ENCODE results near the gene LPAR3.

Gene LPAR3

DNA sequence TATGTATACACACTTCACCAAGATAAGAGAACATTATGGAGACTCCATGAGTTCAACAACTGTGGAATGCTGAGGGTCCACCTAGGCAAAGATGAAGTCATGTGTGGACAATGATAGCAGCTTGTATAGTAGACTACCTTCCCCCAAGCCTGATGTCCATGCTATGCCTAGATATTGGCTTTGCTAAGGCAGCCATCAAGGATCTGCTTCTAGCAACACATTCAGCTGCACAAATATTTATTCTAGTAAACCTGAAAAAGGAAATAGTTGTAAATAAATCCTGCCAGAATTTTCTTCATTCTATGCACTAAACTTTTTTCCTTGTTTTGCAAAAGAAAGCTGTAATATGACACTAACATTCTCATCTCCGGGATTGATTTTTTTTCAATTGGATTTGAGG is 7.0 kb upstream of the LPAR3 start:
- DNase-seq = no peak

DNA sequence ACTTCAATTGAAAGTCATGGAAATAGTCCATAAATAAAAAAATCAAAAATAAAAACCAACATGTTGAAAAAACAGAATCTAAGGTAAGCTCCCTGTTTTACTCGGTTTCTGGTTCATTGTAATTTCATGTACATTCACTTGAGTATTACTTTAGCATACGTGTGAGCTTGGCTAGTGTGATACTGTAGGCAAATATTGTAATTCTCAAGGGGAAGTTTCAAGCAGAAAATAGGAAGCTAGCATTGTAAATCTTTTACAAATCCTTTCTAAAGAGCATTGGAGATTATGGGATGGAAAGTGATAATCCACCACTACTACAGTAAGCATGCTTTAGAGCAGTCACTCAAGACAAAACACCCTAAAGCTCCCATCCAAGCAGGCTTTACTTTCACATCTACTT is 3.3 kb upstream of the LPAR3 start:
- no peak for DNase-seq

DNA sequence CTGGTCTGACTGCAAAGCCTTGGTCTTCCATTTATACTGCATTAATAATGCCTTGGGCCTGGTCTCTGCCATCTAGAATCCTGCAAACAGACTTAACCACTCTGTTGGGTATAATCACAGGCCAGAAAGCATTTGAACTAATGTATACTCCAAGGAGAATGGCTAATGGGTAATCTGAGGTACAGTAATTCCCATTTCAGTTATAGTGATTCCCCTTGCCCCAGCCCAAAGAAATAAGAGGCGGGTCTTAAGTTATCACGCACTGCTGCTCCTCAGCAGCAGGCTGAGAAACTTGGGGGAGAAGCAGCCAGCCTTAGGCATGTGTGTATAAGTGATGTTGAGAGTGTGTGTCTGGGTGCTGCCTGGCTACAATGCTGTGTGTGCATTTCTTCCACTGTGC is 2.4 kb downstream of the LPAR3 start:
- no peak for DNase-seq

DNA sequence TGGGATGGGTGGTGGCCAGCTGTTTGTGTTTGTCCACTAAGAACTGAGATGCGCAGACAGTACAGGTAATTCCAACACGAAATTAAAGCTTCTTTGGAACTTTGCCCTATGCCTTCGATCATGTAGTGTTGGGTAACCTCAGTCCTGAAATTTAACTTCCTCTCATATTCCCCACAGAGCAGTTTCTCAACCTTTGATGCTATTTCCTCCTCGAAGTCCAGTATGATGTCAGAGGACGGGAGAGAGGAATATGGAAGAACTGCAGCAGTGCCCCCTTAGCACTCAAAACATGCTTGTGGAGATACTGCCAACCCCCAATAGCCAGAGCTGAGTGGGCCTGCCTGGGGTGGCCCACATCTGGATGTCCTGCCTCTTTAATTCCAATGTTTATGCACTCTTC is 3.6 kb downstream of the LPAR3 start:
- DNase-seq = no peak

DNA sequence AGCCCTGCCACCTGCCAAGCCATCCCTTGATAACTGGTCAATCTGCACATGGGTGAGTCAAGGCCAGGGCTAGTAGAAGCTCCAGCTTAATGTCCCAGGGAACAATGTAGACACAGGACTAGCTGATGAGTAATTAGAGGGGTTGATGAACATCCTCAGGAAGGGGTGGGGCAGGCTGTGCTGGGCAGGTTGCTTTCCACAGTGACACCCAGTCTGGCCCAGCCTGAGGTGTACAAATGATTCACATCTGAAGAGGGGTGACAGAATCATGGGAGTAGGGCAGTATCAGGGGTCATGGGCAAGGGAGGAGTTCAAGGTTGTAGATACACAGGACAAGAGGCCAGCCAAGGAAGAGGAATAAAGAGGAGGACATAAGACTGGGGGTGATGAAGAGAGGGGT is 4.3 kb downstream of the LPAR3 start:
- no peak for DNase-seq

DNA sequence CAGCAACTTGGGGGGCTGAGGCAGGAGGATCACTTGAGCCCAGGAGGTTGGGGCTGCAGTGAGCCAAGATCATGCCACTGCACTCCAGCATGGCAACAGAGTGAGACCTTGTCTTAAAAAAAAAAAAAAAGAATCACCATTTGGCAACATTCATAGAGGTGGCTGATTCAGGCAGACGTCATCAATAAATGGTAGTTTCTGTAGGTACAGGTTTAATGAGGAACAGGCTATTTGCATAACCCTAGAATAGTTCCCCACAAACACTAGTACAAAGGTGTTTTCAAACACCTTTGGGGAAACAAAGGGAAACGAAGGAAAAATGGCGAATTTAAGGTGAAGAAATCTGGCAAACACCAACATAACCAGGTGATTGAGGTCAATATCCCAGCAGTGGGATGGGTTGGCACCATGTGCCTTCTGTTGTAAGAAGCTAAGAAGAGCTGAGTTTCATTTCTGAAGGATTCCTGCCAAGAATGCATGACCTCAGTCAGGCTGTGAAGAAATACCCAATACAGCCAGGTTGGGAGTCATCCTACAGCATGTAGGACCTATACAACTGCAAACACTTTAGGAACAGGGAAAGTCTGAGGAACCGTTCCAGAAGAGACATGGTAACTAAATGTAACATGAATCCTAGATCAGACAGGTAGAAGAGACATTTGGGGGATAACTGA is 5.6 kb downstream of the LPAR3 start:
- no peak for DNase-seq

DNA sequence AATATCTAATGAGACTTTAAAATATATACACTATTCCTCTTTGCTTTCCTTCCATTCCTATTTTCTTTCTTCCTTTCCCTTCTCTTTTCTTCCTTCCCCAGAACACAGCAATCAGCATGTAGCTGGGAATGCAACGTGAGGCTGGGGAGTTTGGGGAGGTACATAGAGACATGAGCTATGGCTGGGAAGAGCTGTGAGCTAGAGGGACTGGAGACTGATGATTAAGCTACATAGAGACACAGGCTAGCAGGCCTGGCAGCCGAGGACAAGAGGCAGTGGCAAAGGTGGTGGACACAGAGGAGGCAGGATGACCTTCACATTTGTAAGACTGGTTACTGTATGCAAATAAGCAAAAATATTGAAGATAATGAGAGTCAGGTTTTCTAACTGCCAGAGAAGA is 7.5 kb downstream of the LPAR3 start:
- DNase-seq = no peak

DNA sequence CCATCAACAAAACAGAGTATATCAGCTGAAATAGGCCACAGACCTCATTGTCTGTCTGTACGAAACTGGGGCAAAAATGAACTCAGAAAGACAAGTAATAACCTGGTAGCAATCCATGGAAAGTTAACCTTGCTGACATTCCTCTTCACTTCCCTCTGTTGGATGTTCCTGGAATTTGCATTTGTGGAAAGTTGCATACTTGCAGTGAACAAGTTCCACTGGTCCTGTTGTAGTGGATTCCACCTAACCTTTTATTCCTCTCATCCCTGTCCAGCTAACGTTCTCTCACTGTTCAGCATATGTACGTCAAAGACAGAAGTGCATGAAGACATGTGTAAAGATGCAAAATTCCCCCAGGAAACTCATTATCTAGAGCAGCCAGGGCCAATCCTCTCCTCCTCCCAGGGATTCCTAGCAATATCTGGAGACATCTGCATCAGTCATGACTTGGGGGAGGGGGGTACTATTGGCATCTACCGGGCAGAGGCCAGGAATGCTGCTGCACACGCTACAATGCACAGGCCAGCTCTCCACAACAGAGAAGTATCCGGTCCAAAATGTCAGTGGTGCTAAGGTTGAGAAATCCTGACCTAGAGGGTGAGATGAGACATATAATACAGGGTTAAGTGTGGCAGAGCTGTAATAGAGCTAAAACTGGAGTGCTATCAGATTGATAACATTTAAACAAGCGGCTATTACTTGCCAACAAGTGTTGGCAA is 8.2 kb downstream of the LPAR3 start:
- no peak for DNase-seq

DNA sequence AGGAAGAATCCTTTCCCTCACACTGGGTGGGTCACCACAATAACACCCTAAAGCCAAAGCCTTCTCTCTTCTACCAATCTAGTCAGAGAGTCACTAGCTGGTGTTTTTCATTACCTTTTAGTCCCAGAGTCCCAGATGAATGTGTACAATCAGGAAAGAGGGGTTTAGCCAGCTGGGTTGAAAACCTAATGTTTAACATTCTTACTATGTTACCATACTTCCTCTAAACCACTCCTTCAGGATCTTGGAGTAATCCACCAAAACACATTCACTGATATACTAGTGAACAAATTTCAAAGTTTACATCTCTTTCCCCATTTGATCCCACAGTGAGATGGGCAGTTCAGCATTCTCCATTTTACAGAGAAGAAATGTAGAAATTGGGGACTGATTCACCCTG is 9.7 kb downstream of the LPAR3 start:
- DNase-seq = no peak

DNA sequence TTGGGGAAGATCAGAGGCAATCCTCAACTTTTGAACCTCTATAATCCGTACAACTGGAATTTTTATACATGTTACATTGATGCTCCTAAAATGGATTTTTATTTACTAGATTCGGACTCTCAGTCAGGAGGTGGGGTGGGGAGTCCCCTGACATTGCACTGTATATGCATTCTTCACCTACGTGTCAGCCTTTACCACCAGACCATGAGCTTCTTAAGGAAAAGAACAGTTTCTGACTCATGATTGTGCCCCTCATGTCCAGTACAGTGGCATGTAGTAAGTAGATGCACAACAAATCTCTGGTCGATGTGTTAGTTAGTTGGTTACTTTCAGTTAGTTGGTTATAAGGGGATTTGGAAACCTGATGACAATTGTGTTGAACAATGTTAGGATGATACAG is 15.4 kb downstream of the LPAR3 start:
- DNase-seq = no peak

DNA sequence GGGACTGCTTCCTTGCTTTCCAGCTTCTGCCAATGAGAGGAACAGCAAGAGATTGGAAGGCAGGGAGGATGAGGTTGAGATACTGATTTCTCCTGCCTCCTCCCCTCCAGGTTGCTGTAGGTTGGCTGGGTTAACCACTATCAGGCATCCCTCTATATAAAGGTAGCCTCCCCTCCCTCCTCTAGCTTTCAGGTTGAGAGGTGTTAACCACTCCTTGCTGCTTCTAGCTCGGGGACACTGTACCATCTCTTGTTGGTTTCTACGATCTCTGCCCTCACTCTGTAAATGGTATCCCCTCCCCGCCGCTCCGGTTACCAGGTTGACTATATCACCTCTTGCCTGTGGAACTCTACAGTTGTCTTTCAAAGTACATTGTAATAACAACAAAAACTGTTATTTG is 16.7 kb downstream of the LPAR3 start:
- no peak for DNase-seq

DNA sequence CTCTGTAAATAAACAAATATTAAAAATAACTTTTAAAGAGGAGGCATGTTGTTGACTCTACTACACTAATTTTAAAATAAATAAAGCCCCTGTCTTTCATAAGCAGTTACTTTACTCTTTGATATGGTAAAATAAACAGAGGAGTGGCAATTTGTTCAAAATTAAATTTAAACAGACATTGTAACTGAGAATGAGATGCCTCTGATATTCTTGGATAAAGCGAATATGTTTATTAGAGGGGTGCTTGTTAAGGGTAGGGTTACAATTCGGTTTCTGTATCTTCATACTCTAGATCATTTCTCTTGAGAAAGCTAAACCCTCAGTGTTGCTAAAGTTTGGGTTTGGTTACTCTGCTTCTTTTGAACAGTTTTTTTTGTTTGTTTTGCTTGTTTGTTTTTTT is 19.6 kb downstream of the LPAR3 start:
- no peak for DNase-seq

DNA sequence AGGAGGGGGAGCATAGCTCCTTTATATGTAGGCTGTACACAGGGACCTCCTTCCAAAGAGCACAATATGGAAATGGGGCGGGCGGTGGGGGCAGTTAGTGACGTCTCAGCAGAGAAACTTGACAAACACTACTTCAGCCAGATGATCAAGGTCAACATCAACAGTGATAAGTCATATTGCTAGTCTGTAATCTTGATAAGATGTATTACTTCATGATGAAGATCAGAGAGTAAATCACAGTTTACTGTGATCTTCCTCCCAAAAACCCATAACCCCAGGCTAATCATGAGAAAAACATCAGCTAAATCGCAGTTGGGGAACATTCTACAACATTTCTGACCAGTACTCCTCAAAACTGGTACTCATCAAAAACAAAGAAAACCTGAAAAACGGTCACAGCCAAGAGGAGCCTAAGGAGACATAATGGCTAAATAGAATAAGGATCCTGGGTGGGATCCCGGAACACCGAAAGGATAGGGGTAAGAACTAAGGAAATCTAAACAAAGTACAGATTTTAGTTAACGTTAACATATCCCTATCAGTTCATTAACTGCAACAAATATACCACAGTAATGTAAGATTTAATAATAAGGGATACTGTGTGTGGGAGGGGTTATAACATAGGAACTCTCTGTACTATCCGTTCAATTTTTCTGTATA is 20.2 kb downstream of the LPAR3 start:
- DNase-seq = no peak

DNA sequence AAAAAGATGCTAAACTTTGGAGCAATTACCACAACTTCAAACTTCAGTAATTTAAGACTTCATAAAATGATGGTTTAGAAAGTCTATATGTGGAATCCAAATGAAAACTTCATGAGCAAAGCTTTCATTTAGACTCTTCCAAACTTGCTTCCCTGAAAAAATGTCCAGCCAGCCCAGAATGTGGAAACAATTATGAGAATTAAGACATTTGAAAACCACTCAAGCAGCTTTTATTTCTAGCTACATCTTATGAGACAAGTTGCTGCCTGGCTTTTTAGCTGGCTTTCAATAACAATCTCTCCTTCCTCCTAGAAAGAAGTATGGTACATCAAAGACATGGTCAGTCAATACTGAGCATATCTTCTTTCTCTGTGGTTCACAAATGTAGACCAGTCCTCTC is 21.8 kb downstream of the LPAR3 start:
- DNase-seq = no peak

DNA sequence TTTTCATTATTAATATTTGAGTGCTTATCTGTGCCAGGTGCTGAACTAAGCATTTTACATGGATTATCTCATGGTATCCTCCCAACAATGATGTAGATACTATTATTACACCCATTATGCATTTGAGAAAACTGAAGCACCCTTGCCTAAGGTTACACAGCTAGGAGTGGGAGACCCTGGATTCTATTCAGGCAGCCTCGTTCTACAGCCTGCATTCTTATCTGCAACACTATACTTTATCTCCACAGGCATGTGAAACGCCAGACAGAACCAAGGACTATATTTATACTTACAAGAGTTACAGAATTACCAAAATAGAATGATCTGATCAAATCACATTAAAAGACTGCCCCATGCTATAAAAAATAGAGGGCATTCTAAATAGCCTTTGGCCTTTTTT is 22.4 kb downstream of the LPAR3 start:
- DNase-seq = no peak

DNA sequence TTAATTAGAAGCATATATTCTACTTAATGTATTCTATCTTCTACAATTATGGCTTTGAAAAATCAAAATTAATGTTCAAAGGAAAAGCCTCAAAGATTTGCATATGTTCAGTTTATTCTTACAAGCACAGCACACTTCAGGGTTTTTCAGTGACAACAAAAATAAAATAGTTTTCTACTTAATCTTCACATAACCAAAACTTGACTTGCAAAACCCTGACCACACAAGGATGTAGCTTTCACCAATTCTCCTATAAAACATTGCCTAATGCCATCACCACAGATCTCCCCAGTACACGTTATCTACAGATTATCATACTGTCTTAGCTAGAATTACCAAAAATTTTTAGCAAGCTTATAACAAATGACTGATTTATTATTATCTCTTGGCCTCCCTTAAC is 23.3 kb downstream of the LPAR3 start:
- no peak for DNase-seq

DNA sequence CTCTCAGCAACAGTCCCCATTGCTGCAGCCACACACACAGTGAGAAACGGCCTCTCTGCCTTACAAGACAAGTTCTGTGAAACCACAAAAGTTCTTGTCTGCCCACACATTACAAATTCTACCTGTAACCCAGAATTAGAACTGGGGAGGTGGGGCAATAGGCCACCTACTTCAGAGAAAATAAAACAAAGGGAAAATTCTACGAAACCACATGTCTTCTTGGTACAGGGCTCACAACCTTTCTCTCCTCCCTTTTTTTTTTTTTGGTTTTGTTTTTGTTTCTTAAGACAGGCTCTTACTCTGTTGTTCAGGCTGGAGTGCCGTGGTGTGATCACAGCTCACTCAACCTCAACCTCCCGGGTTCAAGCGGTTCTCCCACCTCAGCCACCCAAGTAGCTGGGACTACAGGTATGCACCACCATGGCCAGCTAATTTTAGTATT is 30.2 kb downstream of the LPAR3 start:
- DNase-seq = peak; percentile 15

DNA sequence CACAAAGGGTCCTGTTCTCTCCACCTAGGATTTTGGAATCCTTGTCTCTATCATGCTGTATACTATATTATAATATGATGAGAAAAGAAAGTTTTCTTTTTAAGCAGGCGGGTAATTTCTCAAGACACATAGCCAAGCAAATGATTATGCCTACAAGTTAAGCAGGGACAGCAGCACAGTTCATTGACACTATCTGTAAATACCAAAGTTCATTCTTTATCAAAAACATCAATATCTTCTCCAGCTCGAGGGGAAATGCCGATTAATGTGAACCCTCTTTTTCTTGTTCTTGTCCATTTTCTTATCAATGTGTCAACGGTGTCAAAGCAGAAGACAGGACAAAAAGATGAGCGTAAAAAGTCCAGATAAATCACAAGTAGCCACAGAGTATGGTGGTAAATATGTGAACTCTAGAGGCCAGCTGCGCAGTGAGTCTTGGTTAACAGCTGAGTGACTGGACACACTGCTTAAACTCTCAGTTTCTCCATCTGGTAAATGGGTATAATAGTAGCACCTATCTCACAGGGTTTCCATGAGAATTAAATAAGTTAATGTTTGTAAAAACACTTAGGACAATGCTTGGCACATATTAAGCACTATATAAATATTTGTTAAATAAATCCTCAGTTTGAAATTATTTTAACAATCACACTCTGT is 30.9 kb downstream of the LPAR3 start:
- no peak for DNase-seq

DNA sequence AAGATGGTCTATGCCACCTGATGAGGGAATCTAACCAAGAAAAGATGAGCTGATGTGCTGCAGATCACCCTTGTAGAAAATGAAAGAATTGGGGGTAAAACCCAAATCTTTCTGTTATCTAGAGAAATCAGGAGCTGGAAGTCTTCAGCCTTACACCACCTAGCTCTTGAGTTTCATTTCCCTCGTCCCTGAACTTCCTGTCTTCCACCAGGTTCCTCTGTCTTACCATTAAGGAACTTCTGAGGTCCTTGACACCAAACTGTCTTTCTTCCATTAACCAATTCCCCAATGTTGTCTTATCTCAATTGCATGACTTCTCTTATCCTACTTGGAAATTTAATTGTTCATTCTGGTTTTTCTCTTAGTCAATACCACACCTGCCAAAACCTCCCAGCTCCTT is 31.5 kb downstream of the LPAR3 start:
- DNase-seq = no peak

DNA sequence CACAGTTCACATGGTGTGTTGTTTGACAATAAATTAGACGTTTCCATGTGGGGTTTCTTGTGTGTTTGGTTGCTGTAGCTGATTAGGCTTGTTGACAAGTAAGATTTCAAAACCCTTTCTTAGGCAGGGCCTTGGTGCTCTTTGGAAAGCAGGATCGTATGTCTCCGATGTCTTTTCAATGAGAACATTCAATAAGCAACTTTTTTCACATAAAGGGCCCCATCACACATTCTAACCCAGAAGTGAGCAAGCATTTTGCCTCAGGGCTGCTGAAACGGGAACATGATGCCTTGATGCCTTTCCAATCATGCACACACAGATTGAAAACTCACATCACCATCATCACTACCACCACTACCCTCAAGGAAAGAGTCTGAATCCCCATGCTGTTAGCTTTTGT is 33.1 kb downstream of the LPAR3 start:
- no peak for DNase-seq

DNA sequence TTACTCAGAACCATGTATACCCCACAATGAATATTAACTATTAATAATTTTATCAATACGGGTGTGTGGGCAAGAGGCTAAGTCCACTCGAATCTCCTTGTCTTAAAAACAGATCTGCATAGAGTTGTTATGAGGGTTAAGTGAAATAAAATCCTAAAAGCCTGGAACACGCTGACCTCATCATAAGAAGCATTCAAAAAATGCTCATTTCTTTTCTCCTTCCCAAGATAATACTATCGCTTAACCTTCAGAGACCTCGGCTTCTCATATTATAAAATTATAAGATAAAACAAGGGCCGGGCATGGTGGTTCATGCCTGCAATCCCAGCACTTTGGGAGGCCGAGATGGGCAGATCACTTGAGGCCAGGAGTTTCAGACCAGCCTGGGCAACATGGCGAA is 35.1 kb downstream of the LPAR3 start:
- DNase-seq = no peak

DNA sequence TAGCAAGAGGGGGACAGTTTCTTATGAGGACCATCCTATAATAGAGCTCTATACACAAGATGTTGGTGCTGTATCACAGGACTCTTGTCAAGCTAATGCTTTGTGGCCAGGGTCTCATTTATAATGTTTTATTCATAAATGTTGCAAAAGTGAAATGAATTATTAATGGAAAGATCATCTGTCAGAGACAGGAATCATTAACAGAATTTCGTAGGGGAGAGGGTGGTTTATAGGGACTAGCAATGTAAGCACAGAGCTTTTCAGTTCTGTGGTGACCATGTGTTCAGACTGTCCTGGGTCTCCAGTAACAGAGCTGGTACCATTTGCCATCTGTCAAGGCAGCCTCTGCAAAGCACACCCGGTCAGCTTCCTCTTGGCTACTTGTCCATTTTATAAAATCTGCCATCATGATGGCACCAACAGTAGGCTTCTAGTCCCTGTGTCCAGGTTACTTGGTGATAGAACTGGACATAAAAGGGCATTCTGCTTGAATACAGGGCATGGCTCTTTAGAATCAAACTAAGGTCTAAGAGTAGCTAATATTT is 36.2 kb downstream of the LPAR3 start:
- DNase-seq = no peak
